Stomach smooth muscle (tissue), 2 donors: ENCODE measurements around the gene C1orf198.

Experiments used
- H3K27ac ChIP-seq: one replicate; pipeline ENCODE4 v1.7.0; 2013; ENCODE audit warnings: mild to moderate bottlenecking, low read length, inconsistent platforms
- H3K27me3 ChIP-seq, 2 donors: one replicate each; pipeline ENCODE4 v1.7.0; 2013; ENCODE audit warnings: low read length in 2 of 2; ENCODE audit not compliant: insufficient read depth in 2 of 2, control insufficient read depth in 1 of 2
- H3K36me3 ChIP-seq, 2 donors: one replicate each; pipeline ENCODE4 v1.7.0; 2013; ENCODE audit warnings: low read length in 2 of 2; ENCODE audit not compliant: control insufficient read depth in 2 of 2, insufficient read depth in 2 of 2
- H3K4me1 ChIP-seq: one replicate; pipeline ENCODE4 v1.7.0; 2013; ENCODE audit warnings: low read length; ENCODE audit not compliant: control insufficient read depth, insufficient read depth
- H3K4me3 ChIP-seq, 2 donors: one replicate each; pipeline ENCODE4 v1.7.0; 2013; ENCODE audit warnings: low read length in 2 of 2
- H3K9ac ChIP-seq, 2 donors: one replicate each; pipeline ENCODE4 v1.7.0; 2013; ENCODE audit warnings: low read length in 2 of 2, mild to moderate bottlenecking in 1 of 2
- H3K9me3 ChIP-seq, 2 donors: one replicate each; pipeline ENCODE4 v1.7.0; 2013; ENCODE audit warnings: low read length in 2 of 2; ENCODE audit not compliant: control insufficient read depth in 2 of 2
- donor health status: healthy.
- donor health status: Pancreatic carcinoma.

Gene C1orf198

GRCh38 chr1:230860617-230861384 lies 7.5 kb downstream of the C1orf198 start:
- Histone ChIP-seq H3K9ac (no peak overlapping the region), H3K4me1 (peaks cover 82% of the 10 kb centered on the region), H3K27me3 (no peaks in the 10 kb centered on the region), H3K4me3 (no peak overlapping the region), H3K36me3 (no peaks in the 10 kb centered on the region), H3K9me3 (no peaks in the 10 kb centered on the region), H3K27ac (no peak overlapping the region)

DNA sequence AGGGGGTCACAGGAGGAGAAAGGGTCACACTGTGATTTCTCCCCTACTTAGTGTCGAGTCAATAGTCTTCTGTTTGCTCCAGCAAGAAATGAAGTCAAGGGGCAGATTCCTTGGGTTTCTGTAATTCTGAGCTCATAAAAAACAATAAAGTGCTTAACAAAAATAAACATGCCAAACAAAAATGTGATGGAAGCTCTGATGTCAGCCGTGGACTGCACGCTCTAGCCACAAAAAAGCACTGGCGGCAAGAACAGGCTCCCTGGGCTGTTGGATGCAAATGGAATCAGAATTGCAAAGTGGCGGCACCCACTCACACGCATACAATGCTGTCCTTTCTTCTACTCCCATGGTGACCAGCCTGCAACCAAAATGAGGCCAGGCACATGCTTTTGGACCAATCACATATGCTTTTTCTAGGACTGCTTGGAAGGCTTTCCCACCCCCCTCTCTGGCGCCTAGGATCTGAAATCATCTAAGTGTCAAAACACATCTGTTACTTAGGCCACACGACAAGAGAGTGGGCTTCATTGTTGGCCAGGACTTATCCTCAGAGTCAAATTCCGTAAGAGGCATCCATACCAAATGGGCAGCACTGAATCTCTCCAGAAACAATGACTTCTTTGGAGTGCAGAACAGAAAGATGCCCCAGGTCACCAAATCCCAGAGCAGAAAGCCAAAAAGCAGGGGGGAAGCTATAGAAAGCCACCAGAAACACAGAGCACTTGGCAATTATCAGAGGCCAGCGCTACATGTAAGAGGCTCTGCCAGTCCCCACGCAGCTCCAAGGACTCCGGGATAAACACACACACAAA lies 9.2 kb downstream of the C1orf198 start:
- Histone ChIP-seq H3K4me1 (peaks cover 76% of the 10 kb centered on the region), H3K27me3 (no peaks in the 10 kb centered on the region), H3K9me3 (no peaks in the 10 kb centered on the region), H3K27ac (peak overlapping the region; percentile 58), H3K36me3 (peaks cover 5 to 9% of the 10 kb centered on the region in 2 donors), H3K4me3 (peak overlapping the region in 1 of 2 donors; percentile 35), H3K9ac (no peak overlapping the region)

DNA sequence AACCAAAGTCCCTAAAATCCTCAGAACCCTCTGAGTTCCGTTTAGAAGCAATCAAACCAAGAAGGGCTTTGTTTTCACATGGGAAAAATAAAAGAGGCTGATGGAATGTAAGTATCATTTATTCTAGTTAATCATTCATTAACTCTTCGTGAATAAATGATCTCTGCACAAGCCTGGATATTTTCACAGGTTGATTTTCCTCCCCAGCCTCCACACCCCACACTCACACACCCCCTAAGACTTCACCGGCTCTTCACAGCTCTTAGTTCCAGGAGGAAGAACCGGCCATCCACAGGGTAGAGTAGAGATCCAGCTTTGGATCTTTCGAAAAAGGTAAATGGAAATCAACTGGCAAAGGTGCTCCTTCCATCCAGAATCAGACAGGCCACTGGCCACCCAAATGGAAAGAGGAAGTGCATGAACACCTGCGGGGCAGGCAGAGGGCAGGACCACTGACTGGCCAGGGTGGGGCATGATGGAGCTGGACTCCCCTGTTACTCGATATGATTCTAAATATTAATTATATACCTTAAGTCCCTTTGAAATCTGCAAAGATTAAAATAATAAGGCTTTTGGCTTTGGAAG lies 10.0 kb downstream of the C1orf198 start:
- H3K27ac ChIP-seq = peak overlapping the region; percentile 58
- H3K4me3 ChIP-seq = peak overlapping the region in 1 of 2 donors; percentile 10
- no peak overlapping the region for H3K9ac ChIP-seq

GRCh38 chr1:230857822-230858221 lies 10.5 kb downstream of the C1orf198 start:
- no peaks in the 10 kb centered on the region for H3K27me3 ChIP-seq
- peak overlapping the region; percentile 67 for H3K27ac ChIP-seq
- no peak overlapping the region for H3K9ac ChIP-seq
- H3K9me3 ChIP-seq = peaks cover 0 to 3% of the 10 kb centered on the region in 2 donors
- peaks cover 64% of the 10 kb centered on the region for H3K4me1 ChIP-seq
- peak overlapping the region in 1 of 2 donors; percentile 10 for H3K4me3 ChIP-seq
- H3K36me3 ChIP-seq = peaks cover 9 to 15% of the 10 kb centered on the region in 2 donors

More for the DNA sequence above, 10.0 kb downstream of the C1orf198 start:
- Histone ChIP-seq H3K9me3 (no peaks in the 10 kb centered on the region), H3K36me3 (peaks cover 5 to 10% of the 10 kb centered on the region in 2 donors), H3K27me3 (no peaks in the 10 kb centered on the region), H3K4me1 (peaks cover 68% of the 10 kb centered on the region)

DNA sequence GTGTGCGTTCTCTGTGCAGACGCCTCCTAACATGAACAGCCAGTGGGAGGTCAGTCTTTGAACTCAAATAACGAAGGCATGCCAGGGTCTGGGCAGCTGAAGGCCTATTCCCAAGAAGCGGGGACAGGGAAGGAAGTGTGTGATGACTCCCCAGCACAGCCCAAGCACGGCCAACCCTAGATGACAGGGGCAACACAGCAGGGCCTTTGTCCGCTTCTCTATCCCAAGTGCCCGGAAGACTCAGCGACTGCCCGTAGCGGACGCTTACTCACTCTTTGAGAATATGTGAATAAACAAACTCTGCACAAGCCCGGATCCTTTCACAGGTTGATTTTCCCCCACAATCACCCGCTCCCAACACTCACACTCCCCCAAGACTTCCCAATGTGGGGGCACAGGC lies 11.2 kb downstream of the C1orf198 start:
- Histone ChIP-seq H3K4me3 (peak overlapping the region in 1 of 2 donors; percentile 60), H3K27me3 (no peaks in the 10 kb centered on the region), H3K36me3 (peaks cover 11 to 17% of the 10 kb centered on the region in 2 donors), H3K27ac (peak overlapping the region; percentile 67), H3K4me1 (peaks cover 64% of the 10 kb centered on the region), H3K9me3 (peaks cover 0 to 3% of the 10 kb centered on the region in 2 donors), H3K9ac (peak overlapping the region in 1 of 2 donors; percentile 51)

DNA sequence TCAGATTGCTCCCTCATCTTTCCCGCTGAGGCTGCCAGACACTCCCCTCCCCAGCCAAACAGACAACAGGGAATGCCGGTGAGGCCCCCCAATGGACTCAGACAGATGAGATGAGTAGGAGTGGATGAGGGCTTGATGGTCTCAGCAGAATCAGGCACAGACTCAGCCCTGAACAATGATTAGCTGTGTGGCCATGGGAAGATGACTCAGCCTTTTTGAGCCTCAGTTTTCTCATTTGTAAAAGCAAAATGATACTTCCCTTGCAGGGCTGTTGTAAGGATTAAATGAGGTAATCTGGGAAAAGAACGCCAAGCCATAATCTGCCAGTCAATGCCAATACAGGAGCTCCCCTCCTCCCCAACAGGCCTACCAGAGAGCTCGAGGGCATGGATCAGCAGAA lies 12.4 kb downstream of the C1orf198 start:
- H3K27me3 ChIP-seq = no peaks in the 10 kb centered on the region
- no peak overlapping the region for H3K4me3 ChIP-seq
- H3K9ac ChIP-seq = no peak overlapping the region
- H3K9me3 ChIP-seq = peaks cover 0 to 3% of the 10 kb centered on the region in 2 donors
- peaks cover 64% of the 10 kb centered on the region for H3K4me1 ChIP-seq
- peak overlapping the region; percentile 67 for H3K27ac ChIP-seq
- H3K36me3 ChIP-seq = peaks cover 16 to 17% of the 10 kb centered on the region in 2 donors

DNA sequence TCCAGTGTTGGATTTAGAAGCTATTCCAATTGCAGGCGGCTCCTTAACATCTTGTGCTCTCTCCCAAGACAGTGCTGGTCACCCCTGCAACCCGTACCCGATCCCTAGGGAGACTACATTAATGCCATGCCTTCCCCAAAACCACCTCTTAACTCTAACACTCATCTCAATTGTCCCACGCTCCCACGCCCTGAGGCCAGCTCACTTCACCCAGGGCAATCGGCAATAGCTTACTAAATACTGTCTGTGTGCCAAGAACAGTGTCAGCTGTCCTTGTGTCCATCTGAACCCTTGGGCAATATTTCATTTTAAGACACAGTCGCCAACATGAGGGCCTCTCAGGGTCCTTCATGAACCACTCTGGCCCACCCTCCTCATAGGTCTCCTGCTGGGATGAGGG lies 13.9 kb downstream of the C1orf198 start:
- H3K9ac ChIP-seq = no peak overlapping the region
- H3K4me3 ChIP-seq = no peak overlapping the region
- H3K27ac ChIP-seq = no peak overlapping the region

GRCh38 chr1:230853731-230854130 lies 14.6 kb downstream of the C1orf198 start:
- Histone ChIP-seq H3K27ac (no peak overlapping the region), H3K4me3 (no peak overlapping the region), H3K36me3 (peaks cover 16 to 17% of the 10 kb centered on the region in 2 donors), H3K27me3 (no peaks in the 10 kb centered on the region), H3K9ac (no peak overlapping the region), H3K4me1 (peaks cover 73% of the 10 kb centered on the region), H3K9me3 (peaks cover 0 to 3% of the 10 kb centered on the region in 2 donors)

More for the DNA sequence above, 13.9 kb downstream of the C1orf198 start:
- no peaks in the 10 kb centered on the region for H3K27me3 ChIP-seq
- H3K9me3 ChIP-seq = peaks cover 0 to 3% of the 10 kb centered on the region in 2 donors
- peaks cover 73% of the 10 kb centered on the region for H3K4me1 ChIP-seq
- H3K36me3 ChIP-seq = peaks cover 16 to 17% of the 10 kb centered on the region in 2 donors

GRCh38 chr1:230852959-230853358 lies 15.4 kb downstream of the C1orf198 start:
- Histone ChIP-seq H3K27ac (no peak overlapping the region), H3K4me1 (peaks cover 72% of the 10 kb centered on the region), H3K4me3 (no peak overlapping the region), H3K9me3 (peaks cover 0 to 3% of the 10 kb centered on the region in 2 donors), H3K27me3 (no peaks in the 10 kb centered on the region), H3K36me3 (peaks cover 16 to 17% of the 10 kb centered on the region in 2 donors), H3K9ac (no peak overlapping the region)

DNA sequence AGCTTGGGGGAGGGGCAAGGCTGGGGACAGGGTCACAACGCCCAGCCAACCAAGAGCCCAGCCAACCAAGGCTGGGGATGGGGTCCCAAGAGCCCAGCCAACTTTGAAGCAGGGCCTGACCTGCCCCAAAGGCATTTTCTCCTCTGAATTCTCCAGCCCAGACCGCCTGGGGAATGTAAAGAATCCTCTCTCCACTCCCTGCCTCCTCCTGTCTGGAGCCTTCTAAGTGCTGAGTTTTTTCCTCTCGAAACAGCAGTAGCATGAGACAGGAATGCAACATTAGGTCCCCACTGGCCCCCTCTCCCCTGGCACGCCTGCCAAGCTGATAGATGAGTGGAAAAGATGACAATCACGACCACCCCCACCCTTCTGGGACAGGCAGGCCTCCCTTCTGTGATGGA lies 17.0 kb downstream of the C1orf198 start:
- H3K4me3 ChIP-seq = peak overlapping the region in 1 of 2 donors; percentile 29
- H3K9ac ChIP-seq = no peak overlapping the region
- peaks cover 16 to 17% of the 10 kb centered on the region in 2 donors for H3K36me3 ChIP-seq
- H3K4me1 ChIP-seq = peaks cover 60% of the 10 kb centered on the region
- peak overlapping the region; percentile 62 for H3K27ac ChIP-seq
- H3K27me3 ChIP-seq = no peaks in the 10 kb centered on the region
- H3K9me3 ChIP-seq = peaks cover 0 to 3% of the 10 kb centered on the region in 2 donors
